HFFc6 (cell line): Measurements from ENCODE around the gene RET. TPM values are rescaled to one million over a fixed set of nuclear protein-coding genes. Genes with fewer than 3 reads are reported as not detected.
"Not testable (repeated sequence)": the region's sequence is repeated elsewhere in the genome, so short reads cannot be mapped to it uniquely, and the experiment has no call there.

Experiments used
- DNase-seq: peaks from one replicate; pipeline ENCODE4 v3.0.0-alpha.2; 2018
- H3K27ac Mint-ChIP-seq: 2 replicates; pipeline ENCODE4 v1.8.0; 2020; ENCODE audit warnings: mild to moderate bottlenecking, mixed read lengths
- H3K27me3 Mint-ChIP-seq: 2 replicates; pipeline ENCODE4 v1.8.0; 2021; ENCODE audit warnings: mild to moderate bottlenecking, moderate library complexity, mixed read lengths; ENCODE audit not compliant: insufficient read depth
- H3K36me3 Mint-ChIP-seq: 2 replicates; pipeline ENCODE4 v1.8.0; 2021; ENCODE audit warnings: low read depth, mixed read lengths
- H3K4me1 Mint-ChIP-seq: 2 replicates; pipeline ENCODE4 v1.8.0; 2020; ENCODE audit warnings: low read depth, mixed read lengths
- H3K4me3 Mint-ChIP-seq: 2 replicates; pipeline ENCODE4 v1.8.0; 2020; ENCODE audit warnings: mild to moderate bottlenecking, moderate library complexity, mixed read lengths
- H3K9me3 Mint-ChIP-seq: 2 replicates; pipeline ENCODE4 v1.8.0; 2020; ENCODE audit warnings: mild to moderate bottlenecking, mixed read lengths
- total RNA-seq, 6 experiments: library from RNA; stranded (reverse); fragmentation: NEBNext Ultra II Directional; extraction: Animal tissue kit (Norgen Biotek cat#: 25700); gene quantifications; 2 replicates in 1 of 6; 3 replicates in 5 of 6; pipeline ENCODE4 v1.2.3, GENCODE V29; 2021
- TF ChIP-seq, protein P1 (sequence below): fragments of 200-600 bp; sonication (generic); IDR thresholded peaks from 2 replicates; pipeline ENCODE4 v1.5.0; 2021; ENCODE audit warnings: antibody characterized with exemption, mild to moderate bottlenecking

RET gene
- total RNA-seq, 6 experiments from 2014 or later = 0.08 to 0.62 (median 0.46) TPM; not detected in 1

DNA sequence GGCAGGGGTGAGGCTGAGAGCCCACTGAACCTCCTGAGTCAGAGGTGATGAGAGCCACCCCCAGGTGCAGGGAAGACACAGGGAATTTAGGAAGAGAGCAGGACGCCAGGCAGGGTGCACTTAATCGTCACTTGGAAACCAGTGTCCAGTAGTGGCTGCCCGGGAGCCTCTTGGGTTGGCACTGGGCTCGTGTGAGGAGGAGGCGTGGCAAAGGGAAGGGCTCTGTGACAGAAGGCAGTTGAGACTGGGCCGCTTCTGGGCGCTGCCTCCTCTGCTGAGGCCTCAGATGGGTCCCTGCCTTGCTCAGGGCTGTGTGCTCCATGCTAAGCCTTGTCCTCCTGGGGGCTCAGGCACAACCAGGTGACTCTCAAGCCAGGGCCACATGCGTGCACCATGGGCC, 13.3 kb downstream of the RET start:
- H3K27ac Mint-ChIP-seq = no peak overlapping the region
- no peaks in the 10 kb centered on the region for H3K4me1 Mint-ChIP-seq
- H3K9me3 Mint-ChIP-seq = no peaks in the 10 kb centered on the region
- H3K27me3 Mint-ChIP-seq = peaks cover 21% of the 10 kb centered on the region
- no peaks in the 10 kb centered on the region for H3K36me3 Mint-ChIP-seq
- H3K4me3 Mint-ChIP-seq = no peak overlapping the region
- DNase-seq = no peak
- TF ChIP-seq, protein P1, sequence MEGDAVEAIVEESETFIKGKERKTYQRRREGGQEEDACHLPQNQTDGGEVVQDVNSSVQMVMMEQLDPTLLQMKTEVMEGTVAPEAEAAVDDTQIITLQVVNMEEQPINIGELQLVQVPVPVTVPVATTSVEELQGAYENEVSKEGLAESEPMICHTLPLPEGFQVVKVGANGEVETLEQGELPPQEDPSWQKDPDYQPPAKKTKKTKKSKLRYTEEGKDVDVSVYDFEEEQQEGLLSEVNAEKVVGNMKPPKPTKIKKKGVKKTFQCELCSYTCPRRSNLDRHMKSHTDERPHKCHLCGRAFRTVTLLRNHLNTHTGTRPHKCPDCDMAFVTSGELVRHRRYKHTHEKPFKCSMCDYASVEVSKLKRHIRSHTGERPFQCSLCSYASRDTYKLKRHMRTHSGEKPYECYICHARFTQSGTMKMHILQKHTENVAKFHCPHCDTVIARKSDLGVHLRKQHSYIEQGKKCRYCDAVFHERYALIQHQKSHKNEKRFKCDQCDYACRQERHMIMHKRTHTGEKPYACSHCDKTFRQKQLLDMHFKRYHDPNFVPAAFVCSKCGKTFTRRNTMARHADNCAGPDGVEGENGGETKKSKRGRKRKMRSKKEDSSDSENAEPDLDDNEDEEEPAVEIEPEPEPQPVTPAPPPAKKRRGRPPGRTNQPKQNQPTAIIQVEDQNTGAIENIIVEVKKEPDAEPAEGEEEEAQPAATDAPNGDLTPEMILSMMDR = no peak

- no peak for DNase-seq
- no peak overlapping the region for H3K27ac Mint-ChIP-seq
- no peaks in the 10 kb centered on the region for H3K36me3 Mint-ChIP-seq
- H3K9me3 Mint-ChIP-seq = no peaks in the 10 kb centered on the region
- no peak overlapping the region for H3K4me3 Mint-ChIP-seq
- TF ChIP-seq, protein P1 = no peak
- peaks cover 21% of the 10 kb centered on the region for H3K27me3 Mint-ChIP-seq
- H3K4me1 Mint-ChIP-seq = no peaks in the 10 kb centered on the region
These were observed 13.8 kb downstream of the RET start for GRCh38 chr10:43090664-43091063.

DNA sequence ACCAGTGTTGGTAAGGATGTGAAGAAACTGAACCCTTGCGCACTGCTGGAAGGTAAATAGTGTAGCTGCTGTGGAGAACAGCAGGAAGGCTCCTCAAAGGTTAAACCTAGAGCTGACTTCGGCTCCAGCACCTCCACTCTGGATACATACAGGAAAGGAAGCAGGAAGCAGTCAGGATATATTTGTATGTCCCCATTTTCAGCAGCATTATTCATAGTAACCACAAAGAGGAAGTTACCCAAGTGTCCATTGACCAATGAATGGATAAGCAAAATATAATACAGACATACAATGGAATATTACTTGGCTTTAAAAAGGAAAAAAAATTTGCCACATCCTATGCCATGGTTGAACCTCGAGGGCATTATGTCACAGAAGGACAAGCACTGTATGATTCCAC, 15.0 kb downstream of the RET start:
- DNase-seq = no peak
- Mint-ChIP-seq H3K27me3 (peaks cover 25% of the 10 kb centered on the region), H3K9me3 (no peaks in the 10 kb centered on the region), H3K4me3 (no peak overlapping the region), H3K4me1 (no peaks in the 10 kb centered on the region), H3K36me3 (no peaks in the 10 kb centered on the region), H3K27ac (no peak overlapping the region)
- TF ChIP-seq, protein P1 = no peak

DNA sequence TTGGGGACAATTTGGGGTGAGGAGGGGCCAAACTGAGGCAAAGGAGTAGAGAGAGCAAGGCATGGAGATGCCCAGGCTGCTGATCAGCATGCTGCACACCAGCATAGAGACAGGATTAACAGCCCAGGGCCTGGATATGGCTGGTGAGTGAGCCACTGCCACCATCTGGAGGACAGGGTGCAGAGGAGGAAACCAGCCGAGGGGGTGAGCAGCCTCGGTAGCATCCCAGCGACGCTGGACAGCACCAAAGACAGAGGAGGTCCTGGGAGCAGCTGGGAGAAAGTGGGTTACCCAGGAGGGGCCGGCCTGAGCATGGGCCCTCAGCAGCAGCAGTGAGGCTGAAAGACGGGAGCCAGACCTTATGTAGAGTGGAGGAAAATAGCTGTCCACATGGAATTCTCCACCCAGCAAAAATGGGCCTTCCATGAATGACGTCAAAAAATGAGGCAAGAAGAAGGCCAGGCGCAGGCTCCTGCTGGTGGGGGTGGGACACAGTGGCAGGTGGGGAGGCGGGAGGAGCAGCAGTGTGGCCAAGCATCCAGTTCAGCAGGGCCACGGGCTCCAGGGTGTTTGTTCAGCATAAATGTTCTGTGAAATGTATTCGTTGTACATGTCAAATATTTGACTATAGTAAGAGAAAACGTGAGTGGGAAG, 16.7 kb downstream of the RET start:
- peak; percentile 52 for DNase-seq
- H3K9me3 Mint-ChIP-seq = no peaks in the 10 kb centered on the region
- no peak overlapping the region for H3K4me3 Mint-ChIP-seq
- no peaks in the 10 kb centered on the region for H3K4me1 Mint-ChIP-seq
- H3K36me3 Mint-ChIP-seq = no peaks in the 10 kb centered on the region
- H3K27me3 Mint-ChIP-seq = peaks cover 27% of the 10 kb centered on the region
- TF ChIP-seq, protein P1 = peak; percentile 43; the same call in 1 of the 2 replicates
- H3K27ac Mint-ChIP-seq = no peak overlapping the region

GRCh38 chr10:43094085-43094484, 17.2 kb downstream of the RET start:
- Mint-ChIP-seq H3K9me3 (no peaks in the 10 kb centered on the region), H3K27me3 (peaks cover 26% of the 10 kb centered on the region), H3K4me1 (no peaks in the 10 kb centered on the region), H3K36me3 (no peaks in the 10 kb centered on the region), H3K27ac (no peak overlapping the region), H3K4me3 (no peak overlapping the region)
- no peak for DNase-seq
- TF ChIP-seq, protein P1 = no peak

DNA sequence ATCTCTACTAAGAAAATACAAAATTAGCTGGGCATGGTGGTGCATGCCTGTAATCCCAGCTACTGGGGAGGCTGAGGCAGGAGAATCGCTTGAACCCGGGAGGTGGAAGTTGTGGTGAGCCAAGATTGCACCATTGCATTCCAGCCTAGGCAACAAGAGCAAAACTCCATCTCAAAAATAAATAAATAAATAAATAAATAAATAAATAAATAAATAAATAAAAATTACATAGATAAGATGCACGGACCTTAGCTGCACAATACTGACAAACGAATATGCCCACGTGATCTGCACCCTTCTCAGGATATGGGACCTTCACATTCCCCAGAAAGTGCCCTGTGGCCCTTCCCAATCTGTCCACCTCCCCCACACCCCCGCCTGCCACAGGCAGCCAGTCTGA, 22.5 kb downstream of the RET start:
- H3K9me3 Mint-ChIP-seq, H3K36me3 Mint-ChIP-seq, H3K27ac Mint-ChIP-seq, H3K4me3 Mint-ChIP-seq, DNase-seq, H3K4me1 Mint-ChIP-seq: not testable (repeated sequence)
- peaks cover 32% of the 10 kb centered on the region for H3K27me3 Mint-ChIP-seq
